ENCODE data around the gene FOXP1. TPM values are rescaled to one million over a fixed set of nuclear protein-coding genes. Genes with fewer than 3 reads are reported as not detected.

The FOXP1 gene
- total RNA-seq, 1 donor from 2014 or later, result 33.2 TPM

DNA sequence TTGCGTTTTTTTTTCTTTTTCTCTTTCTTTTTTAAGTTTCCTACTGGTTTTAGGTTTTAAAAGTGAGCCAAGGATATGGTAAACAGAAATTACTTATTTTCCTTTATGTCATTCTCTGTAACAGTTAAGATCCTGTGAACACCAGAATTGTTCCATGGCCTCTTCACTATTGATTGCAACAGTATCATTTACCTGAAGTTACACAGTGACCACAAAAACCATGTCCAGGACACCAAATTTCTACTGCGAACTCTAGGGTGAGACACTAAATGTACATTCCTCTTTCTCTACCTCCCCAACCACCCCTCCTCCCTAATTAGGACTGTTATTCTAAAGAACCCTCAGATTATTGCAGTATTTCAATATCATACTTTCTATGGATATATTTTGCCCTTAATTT lies 280.9 kb downstream of the FOXP1 start:
- no peak for FAIRE-seq
- TF ChIP-seq, protein P1, sequence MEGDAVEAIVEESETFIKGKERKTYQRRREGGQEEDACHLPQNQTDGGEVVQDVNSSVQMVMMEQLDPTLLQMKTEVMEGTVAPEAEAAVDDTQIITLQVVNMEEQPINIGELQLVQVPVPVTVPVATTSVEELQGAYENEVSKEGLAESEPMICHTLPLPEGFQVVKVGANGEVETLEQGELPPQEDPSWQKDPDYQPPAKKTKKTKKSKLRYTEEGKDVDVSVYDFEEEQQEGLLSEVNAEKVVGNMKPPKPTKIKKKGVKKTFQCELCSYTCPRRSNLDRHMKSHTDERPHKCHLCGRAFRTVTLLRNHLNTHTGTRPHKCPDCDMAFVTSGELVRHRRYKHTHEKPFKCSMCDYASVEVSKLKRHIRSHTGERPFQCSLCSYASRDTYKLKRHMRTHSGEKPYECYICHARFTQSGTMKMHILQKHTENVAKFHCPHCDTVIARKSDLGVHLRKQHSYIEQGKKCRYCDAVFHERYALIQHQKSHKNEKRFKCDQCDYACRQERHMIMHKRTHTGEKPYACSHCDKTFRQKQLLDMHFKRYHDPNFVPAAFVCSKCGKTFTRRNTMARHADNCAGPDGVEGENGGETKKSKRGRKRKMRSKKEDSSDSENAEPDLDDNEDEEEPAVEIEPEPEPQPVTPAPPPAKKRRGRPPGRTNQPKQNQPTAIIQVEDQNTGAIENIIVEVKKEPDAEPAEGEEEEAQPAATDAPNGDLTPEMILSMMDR (IDR thresholded peaks at IDR 0.05; ENCODE audit: insufficient read depth, low read length, severe bottlenecking), result no peak

DNA sequence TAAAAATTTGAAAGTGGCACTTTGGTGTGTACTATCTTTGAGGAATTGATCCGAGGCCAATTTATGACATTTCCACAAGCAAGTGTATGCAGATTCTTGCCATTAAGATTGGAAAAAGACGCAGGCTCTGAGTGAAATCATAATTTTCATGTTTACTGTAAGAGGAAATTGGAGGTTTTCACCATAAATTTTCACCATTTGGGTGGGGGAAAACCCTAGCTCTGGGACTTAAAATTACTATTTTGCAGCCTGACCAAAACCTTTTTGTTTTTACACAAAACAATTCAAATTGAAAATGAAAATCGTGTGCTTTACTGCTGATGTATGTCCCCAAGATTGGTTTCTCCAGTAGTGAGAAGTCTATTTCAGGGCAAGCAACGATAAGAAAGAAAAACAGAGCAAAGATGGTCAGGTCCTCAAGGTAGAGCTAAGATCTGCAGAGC lies 282.6 kb downstream of the FOXP1 start:
- FAIRE-seq, result no peak
- no peak for DNase-seq (ENCODE audit: low read depth)
- no peaks in the 10 kb centered on the region for H3K36me3 ChIP-seq (ENCODE audit: control insufficient read depth, insufficient read depth, low read length)
- TF ChIP-seq, protein P1 (IDR thresholded peaks at IDR 0.05; ENCODE audit: insufficient read depth, low read length, severe bottlenecking), result no peak
- no peak overlapping the region for H3K4me3 ChIP-seq (ENCODE audit: low read depth, low read length)
- no peaks in the 10 kb centered on the region for H3K27me3 ChIP-seq (ENCODE audit: control insufficient read depth, insufficient read depth, low read length)

More for the DNA sequence above, 280.9 kb downstream of the FOXP1 start:
- DNase-seq (ENCODE audit: low read depth), result no peak
- Histone ChIP-seq H3K27me3 (ENCODE audit: control insufficient read depth, insufficient read depth, low read length) (no peaks in the 10 kb centered on the region), H3K4me3 (ENCODE audit: low read depth, low read length) (no peak overlapping the region), H3K36me3 (ENCODE audit: control insufficient read depth, insufficient read depth, low read length) (no peaks in the 10 kb centered on the region)

DNA sequence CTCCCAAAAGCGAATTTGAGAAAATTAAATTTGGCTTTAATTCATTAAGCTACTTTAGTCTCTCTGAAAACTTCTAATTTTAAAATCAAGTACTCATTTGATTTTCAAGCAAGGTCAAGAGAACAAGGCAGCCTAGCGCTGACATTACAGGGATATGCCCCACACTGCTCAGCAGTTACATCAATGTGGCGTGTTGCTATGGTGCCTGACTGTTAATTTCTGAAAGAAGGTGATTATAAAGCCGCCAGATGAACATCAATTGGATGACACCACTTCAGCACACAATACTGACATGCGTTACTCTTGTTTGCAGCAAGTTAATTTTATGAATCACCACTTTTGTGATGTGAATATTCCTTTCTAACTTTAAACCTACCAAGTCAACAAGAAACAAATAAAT lies 284.4 kb downstream of the FOXP1 start:
- Histone ChIP-seq H3K36me3 (ENCODE audit: control insufficient read depth, insufficient read depth, low read length) (no peaks in the 10 kb centered on the region), H3K4me3 (ENCODE audit: low read depth, low read length) (no peak overlapping the region), H3K27me3 (ENCODE audit: control insufficient read depth, insufficient read depth, low read length) (no peaks in the 10 kb centered on the region)
- DNase-seq (ENCODE audit: low read depth) (no peak), FAIRE-seq (no peak)
- TF ChIP-seq, protein P1 (IDR thresholded peaks at IDR 0.05; ENCODE audit: insufficient read depth, low read length, severe bottlenecking), result no peak

DNA sequence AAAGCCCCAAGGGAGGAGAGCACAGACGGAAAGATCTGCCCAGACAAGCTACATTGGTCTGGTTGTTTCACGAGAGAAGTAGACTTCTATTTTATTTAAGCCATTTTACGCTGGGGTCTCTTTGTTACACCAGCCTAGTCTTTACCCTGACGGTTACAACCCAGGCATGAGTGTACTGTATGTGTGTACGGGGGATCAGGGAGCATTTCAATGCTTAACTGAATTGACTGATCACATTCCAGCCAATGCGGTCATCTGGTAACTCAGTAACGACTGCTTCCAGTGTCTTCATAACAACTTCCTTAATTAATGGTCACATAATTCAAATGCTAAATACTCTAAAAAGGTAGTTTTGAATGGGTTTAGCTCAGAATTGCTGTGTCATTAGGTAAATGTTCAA lies 288.6 kb downstream of the FOXP1 start:
- H3K36me3 ChIP-seq (ENCODE audit: control insufficient read depth, insufficient read depth, low read length), result no peaks in the 10 kb centered on the region
- DNase-seq (ENCODE audit: low read depth) (no peak), FAIRE-seq (no peak)
- no peaks in the 10 kb centered on the region for H3K27me3 ChIP-seq (ENCODE audit: control insufficient read depth, insufficient read depth, low read length)
- TF ChIP-seq, protein P1 (IDR thresholded peaks at IDR 0.05; ENCODE audit: insufficient read depth, low read length, severe bottlenecking), result no peak
- H3K4me3 ChIP-seq (ENCODE audit: low read depth, low read length), result no peak overlapping the region

DNA sequence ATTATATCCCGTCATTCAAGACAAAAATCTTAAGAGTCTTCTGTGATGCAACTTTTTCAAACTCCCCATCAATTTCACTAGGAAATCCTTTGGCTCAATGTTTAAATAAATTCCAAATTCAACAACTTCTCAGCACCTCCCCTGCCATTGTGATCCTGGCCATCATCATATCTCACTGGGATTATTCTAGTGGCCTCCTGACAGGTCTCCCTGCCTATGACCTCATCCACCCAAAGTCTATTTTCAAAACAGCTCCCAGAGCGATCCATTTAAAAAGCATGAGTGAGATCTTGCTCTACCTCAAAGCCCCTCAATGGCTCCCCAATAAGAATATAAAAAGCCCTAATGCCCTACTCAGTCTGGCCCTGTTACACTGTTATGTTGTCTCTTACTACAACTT lies 293.2 kb downstream of the FOXP1 start:
- TF ChIP-seq, protein P1 (IDR thresholded peaks at IDR 0.05; ENCODE audit: insufficient read depth, low read length, severe bottlenecking), result no peak
- Histone ChIP-seq H3K36me3 (ENCODE audit: control insufficient read depth, insufficient read depth, low read length) (no peaks in the 10 kb centered on the region), H3K4me3 (ENCODE audit: low read depth, low read length) (no peak overlapping the region), H3K27me3 (ENCODE audit: control insufficient read depth, insufficient read depth, low read length) (no peaks in the 10 kb centered on the region)
- no peak for FAIRE-seq
- no peak for DNase-seq (ENCODE audit: low read depth)

DNA sequence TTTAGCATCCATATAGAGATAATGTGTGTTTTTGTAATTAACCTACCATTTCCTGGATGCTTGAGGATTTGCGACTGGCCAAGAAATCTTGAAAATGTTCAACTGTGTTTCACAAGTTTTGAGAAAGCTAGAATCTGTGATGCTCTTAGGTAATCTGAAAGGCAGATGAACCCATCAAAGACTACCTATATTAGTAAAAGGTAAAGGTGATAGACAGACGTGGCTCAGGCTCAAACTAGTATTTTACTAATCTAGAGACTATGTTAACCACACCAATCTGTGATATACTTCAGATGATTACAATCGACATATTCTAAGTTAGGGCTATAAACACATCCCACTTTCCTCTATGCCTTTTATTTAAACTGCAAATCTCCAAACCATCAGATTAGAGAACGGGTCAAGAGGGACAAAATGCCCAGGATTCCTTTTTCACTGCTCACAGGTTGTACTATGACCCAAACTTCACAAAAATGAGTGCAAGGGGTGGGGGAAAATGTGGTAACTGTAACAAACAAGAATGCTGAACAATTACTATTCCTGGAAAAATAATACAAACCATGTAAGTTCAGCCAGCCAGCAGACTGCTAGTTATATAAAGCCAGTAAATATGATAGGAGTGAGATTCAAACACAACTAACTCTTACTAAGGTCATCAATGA lies 295.1 kb downstream of the FOXP1 start:
- DNase-seq (ENCODE audit: low read depth) (no peak), FAIRE-seq (no peak)
- H3K27me3 ChIP-seq (ENCODE audit: control insufficient read depth, insufficient read depth, low read length), result no peaks in the 10 kb centered on the region
- no peak overlapping the region for H3K4me3 ChIP-seq (ENCODE audit: low read depth, low read length)
- TF ChIP-seq, protein P1 (IDR thresholded peaks at IDR 0.05; ENCODE audit: insufficient read depth, low read length, severe bottlenecking), result no peak
- no peaks in the 10 kb centered on the region for H3K36me3 ChIP-seq (ENCODE audit: control insufficient read depth, insufficient read depth, low read length)

Measured in bronchial epithelial cell (primary cell).